ENCODE data around the gene ZNF750.

DNA sequence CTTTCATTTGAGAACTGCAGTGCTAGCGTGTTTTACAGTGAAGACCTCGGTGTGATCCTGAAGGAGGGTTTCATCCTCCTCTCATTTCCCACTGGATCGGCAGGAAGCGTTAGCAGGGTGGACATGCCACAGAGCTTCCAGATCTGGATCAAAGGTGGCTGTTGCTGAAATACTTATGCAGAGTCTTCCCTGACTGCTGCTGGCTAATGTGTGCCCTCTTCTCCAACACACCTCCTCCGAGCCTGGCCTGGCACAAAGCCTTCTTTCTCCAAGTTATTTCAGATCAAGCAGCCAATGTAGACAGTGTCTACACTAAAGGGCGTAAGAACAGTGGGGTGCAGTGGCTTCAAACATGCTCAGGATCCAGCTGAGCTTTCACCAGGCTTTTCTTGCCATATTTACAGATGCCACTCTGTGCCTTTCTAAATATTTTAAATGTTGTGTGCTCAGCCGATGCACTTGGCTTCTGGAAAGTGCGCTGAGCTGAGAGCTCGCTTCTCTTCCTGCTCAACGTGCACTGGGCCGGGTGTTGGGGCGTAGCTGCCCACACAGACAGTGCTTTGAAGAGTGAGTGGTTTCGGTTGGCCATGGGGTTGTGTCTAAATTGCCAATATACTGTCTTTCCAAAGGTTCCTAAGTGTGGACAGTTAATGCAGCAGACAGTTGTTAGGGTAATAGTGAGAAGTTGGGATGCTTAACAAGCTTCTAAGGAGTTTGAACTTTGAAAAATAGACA, 2.1 kb downstream of the ZNF750 start:
- TF ChIP-seq, protein P1, sequence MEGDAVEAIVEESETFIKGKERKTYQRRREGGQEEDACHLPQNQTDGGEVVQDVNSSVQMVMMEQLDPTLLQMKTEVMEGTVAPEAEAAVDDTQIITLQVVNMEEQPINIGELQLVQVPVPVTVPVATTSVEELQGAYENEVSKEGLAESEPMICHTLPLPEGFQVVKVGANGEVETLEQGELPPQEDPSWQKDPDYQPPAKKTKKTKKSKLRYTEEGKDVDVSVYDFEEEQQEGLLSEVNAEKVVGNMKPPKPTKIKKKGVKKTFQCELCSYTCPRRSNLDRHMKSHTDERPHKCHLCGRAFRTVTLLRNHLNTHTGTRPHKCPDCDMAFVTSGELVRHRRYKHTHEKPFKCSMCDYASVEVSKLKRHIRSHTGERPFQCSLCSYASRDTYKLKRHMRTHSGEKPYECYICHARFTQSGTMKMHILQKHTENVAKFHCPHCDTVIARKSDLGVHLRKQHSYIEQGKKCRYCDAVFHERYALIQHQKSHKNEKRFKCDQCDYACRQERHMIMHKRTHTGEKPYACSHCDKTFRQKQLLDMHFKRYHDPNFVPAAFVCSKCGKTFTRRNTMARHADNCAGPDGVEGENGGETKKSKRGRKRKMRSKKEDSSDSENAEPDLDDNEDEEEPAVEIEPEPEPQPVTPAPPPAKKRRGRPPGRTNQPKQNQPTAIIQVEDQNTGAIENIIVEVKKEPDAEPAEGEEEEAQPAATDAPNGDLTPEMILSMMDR (IDR thresholded peaks at IDR 0.05; ENCODE audit: insufficient read depth, low read depth, low read length): no peak
- no peak for TF ChIP-seq EZH2 (IDR thresholded peaks at IDR 0.05; ENCODE audit: insufficient read depth, low read length)
